Esophagus muscularis mucosa (tissue), 3 donors: Measurements from ENCODE around the gene ABCC8.

ENCODE experiments used
- CTCF ChIP-seq, 3 experiments: fragments of 200-600 bp in 2 of 3; fragments of 450-650 bp in 1 of 3; sonication (generic) in 2 of 3; IDR thresholded peaks; one replicate each; pipeline ENCODE4 v1.5.1; 2017 to 2019; ENCODE audit warnings: antibody characterized with exemption in 3 of 3, mild to moderate bottlenecking in 2 of 3, moderate library complexity in 1 of 3
- POLR2A ChIP-seq: fragments of 450-650 bp; IDR thresholded peaks from one replicate; pipeline ENCODE4 v1.6.1; 2017; ENCODE audit warnings: antibody characterized with exemption, moderate library complexity, mild to moderate bottlenecking, low read depth
- POLR2AphosphoS5 ChIP-seq, 2 donors: sonication (generic); formaldehyde crosslinking; IDR thresholded peaks; one replicate each; pipeline ENCODE4 v1.6.1; 2017; ENCODE audit warnings: antibody characterized with exemption in 2 of 2

- TF ChIP-seq CTCF (IDR thresholded peaks at IDR 0.05) (no peak), POLR2A (no peak), POLR2AphosphoS5 (IDR thresholded peaks at IDR 0.05) (no peak)
Observed at GRCh38 chr11:17432002-17432401, 44.6 kb downstream of the ABCC8 start.
